ENCODE data around the gene FAM120B.

Gene FAM120B

GRCh38 chr6:170279426-170279825 is 27.1 kb upstream of the FAM120B start:
- DNase-seq (no peak), ATAC-seq (no peak)
- H3K27me3 Mint-ChIP-seq = no peaks in the 10 kb centered on the region
- no peak overlapping the region for H3K27ac Mint-ChIP-seq
- H3K4me3 Mint-ChIP-seq = no peak overlapping the region
- peaks cover 23% of the 10 kb centered on the region for H3K4me1 Mint-ChIP-seq
- no peaks in the 10 kb centered on the region for H3K9me3 Mint-ChIP-seq
- H3K36me3 Mint-ChIP-seq (ENCODE audit: low read depth) = peaks cover 2% of the 10 kb centered on the region

- no peak for DNase-seq
- H3K4me3 Mint-ChIP-seq = no peak overlapping the region
- no peaks in the 10 kb centered on the region for H3K9me3 Mint-ChIP-seq
- H3K27me3 Mint-ChIP-seq = no peaks in the 10 kb centered on the region
- peaks cover 23% of the 10 kb centered on the region for H3K4me1 Mint-ChIP-seq
- ATAC-seq = peak; percentile 44
- H3K27ac Mint-ChIP-seq = no peak overlapping the region
- H3K36me3 Mint-ChIP-seq (ENCODE audit: low read depth) = peaks cover 2% of the 10 kb centered on the region
These were observed 26.4 kb upstream of the FAM120B start for GRCh38 chr6:170279977-170280688.

DNA sequence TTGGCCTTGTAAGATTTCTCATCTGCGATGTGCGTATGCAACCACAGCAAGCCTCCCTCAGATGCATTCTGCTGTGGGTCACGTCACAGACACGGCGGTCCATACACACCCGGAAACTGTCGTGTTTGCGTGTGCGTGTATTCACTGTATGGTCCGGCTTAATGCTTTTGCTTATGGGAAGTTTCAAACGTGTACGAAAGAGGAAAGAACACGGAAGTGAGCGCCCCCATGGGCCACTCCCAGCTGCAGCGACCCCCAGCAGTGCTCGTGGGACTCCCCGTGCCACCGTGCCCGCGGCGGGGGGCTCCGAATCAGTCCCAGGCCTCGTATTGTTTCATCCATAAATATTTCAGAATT is 25.9 kb upstream of the FAM120B start:
- H3K27ac Mint-ChIP-seq = no peak overlapping the region
- DNase-seq = no peak

GRCh38 chr6:170281331-170282292 is 24.9 kb upstream of the FAM120B start:
- no peak for ATAC-seq
- H3K4me3 Mint-ChIP-seq = no peak overlapping the region
- no peak for DNase-seq
- H3K9me3 Mint-ChIP-seq = no peaks in the 10 kb centered on the region
- no peaks in the 10 kb centered on the region for H3K27me3 Mint-ChIP-seq
- H3K36me3 Mint-ChIP-seq (ENCODE audit: low read depth) = peaks cover 2% of the 10 kb centered on the region
- peaks cover 23% of the 10 kb centered on the region for H3K4me1 Mint-ChIP-seq
- H3K27ac Mint-ChIP-seq = no peak overlapping the region

More for the DNA sequence above, 25.9 kb upstream of the FAM120B start:
- Mint-ChIP-seq H3K27me3 (no peaks in the 10 kb centered on the region), H3K9me3 (no peaks in the 10 kb centered on the region), H3K4me3 (no peak overlapping the region), H3K4me1 (peaks cover 23% of the 10 kb centered on the region), H3K36me3 (ENCODE audit: low read depth) (peaks cover 2% of the 10 kb centered on the region)
- ATAC-seq = peak; percentile 7

DNA sequence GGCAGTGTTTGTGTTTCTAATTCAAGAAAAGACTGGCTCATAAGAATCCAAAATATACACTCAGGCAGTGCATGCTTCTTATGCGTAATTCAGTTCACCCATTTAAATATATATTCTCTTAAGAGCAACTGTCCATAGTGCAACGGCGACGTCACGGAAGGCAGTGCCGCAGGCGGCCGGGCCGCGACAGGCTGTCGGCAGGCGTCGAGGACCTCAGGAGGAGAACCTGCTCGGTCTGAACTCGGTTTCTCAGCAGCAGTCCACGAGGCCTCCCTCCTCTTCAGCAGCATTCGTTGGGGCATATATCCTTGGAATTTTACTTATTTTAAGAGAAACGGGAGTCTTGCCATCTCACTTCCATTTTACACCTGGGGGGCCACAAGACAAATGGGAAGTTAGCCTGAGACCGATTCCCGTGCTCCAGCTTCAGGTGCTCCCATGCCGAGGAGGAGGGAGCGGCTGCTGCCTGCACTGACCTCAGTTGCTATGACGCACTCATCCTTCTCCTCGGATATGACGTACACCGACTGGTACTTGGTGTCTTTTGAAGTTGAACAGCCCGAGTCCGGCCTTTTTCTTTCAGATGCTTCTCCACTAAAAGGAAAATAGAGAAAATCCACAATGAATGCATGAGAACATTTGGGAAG is 23.9 kb upstream of the FAM120B start:
- Mint-ChIP-seq H3K9me3 (no peaks in the 10 kb centered on the region), H3K36me3 (ENCODE audit: low read depth) (peaks cover 2% of the 10 kb centered on the region), H3K27me3 (peaks cover 1% of the 10 kb centered on the region), H3K27ac (no peak overlapping the region), H3K4me1 (peaks cover 17% of the 10 kb centered on the region), H3K4me3 (no peak overlapping the region)
- DNase-seq (no peak), ATAC-seq (no peak)

DNA sequence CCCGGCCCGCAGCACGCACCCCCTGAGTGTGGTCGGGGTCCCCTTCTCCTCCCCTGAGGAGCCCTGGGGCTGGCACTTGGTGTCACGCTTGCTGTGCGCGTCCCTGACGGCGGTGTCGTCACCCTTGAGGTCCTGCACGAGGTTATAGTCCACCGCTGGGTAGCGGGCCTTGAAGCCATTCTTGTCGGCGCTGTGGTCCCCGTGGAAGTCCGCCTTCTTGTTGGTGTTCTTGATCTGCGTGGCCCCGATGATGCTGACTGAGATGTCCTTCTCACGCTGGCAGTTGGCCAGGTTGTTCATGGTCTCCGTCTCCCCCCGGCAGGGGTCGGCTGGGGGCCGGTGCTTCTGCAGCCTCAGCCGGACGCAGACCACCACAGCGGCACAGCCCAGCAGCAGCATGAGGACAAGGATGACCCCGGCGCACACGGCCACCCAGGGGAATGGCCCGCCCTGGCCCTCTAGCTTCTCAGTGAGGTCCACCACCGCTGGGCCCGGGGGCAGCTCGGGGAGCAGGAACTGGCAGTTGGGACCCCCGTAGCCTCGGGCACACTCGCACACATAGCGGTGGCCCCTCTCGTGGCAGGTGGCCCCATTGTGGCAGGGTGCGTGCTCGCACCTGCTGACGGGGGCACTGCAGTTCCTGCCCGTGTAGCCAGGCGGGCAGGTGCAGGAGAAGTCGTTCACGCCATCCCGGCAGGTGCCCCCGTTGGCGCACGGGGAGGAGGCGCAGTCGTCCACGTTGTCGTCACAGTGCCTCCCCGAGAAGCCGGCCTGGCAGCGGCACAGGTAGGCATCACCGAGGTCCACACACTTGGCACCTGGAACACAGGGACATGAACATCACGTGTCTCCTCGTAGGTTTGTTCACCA is 23.1 kb upstream of the FAM120B start:
- no peaks in the 10 kb centered on the region for H3K9me3 Mint-ChIP-seq
- peaks cover 15% of the 10 kb centered on the region for H3K4me1 Mint-ChIP-seq
- peaks cover 2% of the 10 kb centered on the region for H3K36me3 Mint-ChIP-seq (ENCODE audit: low read depth)
- no peak overlapping the region for H3K4me3 Mint-ChIP-seq
- no peak overlapping the region for H3K27ac Mint-ChIP-seq
- peaks cover 8% of the 10 kb centered on the region for H3K27me3 Mint-ChIP-seq
- DNase-seq (no peak), ATAC-seq (no peak)

DNA sequence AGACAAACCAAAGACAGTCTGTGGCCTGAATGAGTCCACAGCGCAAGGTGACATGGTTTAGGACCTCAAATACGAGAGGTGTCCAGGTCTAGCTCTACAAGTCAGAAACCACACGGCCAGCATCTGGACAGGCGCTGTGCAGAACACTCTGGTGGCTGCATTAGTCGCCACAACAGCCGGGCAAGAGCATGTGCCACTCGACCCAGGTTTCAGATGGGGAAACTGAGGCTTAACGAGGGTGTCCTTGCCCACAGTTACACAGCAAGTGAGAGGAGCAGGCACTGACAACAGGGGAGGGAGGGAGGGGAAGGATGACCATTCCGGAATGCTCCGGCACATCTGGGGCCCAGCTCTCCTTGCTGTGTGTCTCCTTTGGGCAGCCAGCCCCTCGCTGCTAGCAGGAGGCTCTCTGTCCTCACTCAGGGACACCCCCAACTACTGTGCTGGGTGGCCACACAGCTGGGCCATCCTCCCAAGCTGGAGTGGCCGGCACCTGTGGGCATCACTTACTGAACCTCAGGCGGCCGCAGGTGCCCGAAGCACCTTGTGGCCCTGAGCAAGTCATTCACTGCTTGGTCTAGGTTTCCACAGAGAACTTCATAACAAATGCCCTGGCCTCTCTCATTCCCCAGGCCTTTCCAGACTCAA is 22.3 kb upstream of the FAM120B start:
- ATAC-seq (no peak), DNase-seq (no peak)
- peaks cover 13% of the 10 kb centered on the region for H3K4me1 Mint-ChIP-seq
- no peak overlapping the region for H3K4me3 Mint-ChIP-seq
- no peaks in the 10 kb centered on the region for H3K9me3 Mint-ChIP-seq
- H3K36me3 Mint-ChIP-seq (ENCODE audit: low read depth) = peaks cover 6% of the 10 kb centered on the region
- H3K27me3 Mint-ChIP-seq = peaks cover 14% of the 10 kb centered on the region
- H3K27ac Mint-ChIP-seq = no peak overlapping the region

- ATAC-seq = no peak
- peaks cover 11% of the 10 kb centered on the region for H3K4me1 Mint-ChIP-seq
- peaks cover 14% of the 10 kb centered on the region for H3K27me3 Mint-ChIP-seq
- DNase-seq = no peak
- no peak overlapping the region for H3K4me3 Mint-ChIP-seq
- no peaks in the 10 kb centered on the region for H3K9me3 Mint-ChIP-seq
- peaks cover 6% of the 10 kb centered on the region for H3K36me3 Mint-ChIP-seq (ENCODE audit: low read depth)
- H3K27ac Mint-ChIP-seq = no peak overlapping the region
These were observed 21.6 kb upstream of the FAM120B start for GRCh38 chr6:170284866-170285469.

DNA sequence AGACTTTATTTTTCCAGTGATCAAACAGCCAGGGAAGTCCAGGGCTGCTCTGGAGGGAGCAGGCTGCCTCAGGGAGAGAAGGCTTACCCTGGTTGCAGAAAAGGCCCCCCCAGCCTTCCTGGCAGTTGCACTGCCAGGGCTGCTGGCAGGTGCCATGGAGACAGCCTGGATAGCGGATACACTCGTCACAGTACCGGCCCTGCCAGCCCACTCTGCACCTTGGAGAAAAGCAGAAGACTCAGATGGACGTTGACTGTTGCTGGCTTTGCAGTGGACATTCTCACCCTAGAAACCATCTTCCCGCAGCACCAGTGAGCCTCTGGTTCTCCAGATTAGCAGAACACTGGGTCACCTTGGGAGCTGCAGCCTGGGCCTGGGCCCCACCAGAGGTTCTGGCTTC is 21.1 kb upstream of the FAM120B start:
- Mint-ChIP-seq H3K4me1 (peaks cover 13% of the 10 kb centered on the region), H3K27me3 (peaks cover 17% of the 10 kb centered on the region), H3K36me3 (ENCODE audit: low read depth) (peaks cover 6% of the 10 kb centered on the region), H3K4me3 (no peak overlapping the region), H3K27ac (no peak overlapping the region), H3K9me3 (no peaks in the 10 kb centered on the region)
- no peak for ATAC-seq
- no peak for DNase-seq

DNA sequence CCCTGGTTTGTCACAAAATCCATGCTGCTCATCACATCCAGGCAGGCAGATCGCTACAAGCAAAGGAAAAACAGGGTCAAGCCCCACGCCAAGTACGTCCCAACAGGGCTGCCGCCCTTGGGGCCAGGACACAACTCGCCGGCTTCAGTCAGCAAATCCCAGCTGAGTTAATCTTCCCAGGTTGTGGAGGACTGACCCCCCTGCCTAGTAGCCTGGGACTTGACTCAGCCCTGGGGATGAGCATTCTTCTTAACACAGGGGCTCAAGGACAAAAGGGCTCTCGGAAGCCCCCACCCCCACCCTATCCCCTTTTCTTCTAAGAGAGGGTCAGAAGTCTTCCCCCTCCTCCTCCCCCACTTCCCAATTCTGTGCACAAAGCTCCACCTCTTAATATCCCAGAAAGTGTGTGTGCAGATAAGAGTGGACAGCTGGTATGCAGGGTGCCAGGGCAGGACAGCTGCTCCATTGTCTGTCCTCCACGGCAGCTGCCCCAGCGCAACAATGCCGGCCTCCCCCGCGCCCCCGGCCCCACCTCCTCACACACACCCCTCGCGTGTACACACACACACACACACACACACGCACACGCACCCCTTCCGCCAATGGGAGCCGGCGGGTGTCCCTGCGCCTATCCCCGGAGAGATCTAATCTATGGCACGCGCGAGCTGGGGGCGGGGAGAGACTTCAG is 20.2 kb upstream of the FAM120B start:
- ATAC-seq = no peak
- Mint-ChIP-seq H3K36me3 (ENCODE audit: low read depth) (peaks cover 6% of the 10 kb centered on the region), H3K27ac (no peak overlapping the region), H3K4me1 (peaks cover 13% of the 10 kb centered on the region), H3K4me3 (no peak overlapping the region), H3K27me3 (peaks cover 17% of the 10 kb centered on the region), H3K9me3 (no peaks in the 10 kb centered on the region)
- DNase-seq = no peak

- no peak for ATAC-seq
These were observed 19.7 kb upstream of the FAM120B start for GRCh38 chr6:170286934-170287265.

GRCh38 chr6:170287371-170287876 is 19.1 kb upstream of the FAM120B start:
- Mint-ChIP-seq H3K36me3 (ENCODE audit: low read depth) (peaks cover 3% of the 10 kb centered on the region), H3K9me3 (no peaks in the 10 kb centered on the region), H3K27me3 (peaks cover 24% of the 10 kb centered on the region), H3K27ac (no peak overlapping the region), H3K4me1 (peaks cover 21% of the 10 kb centered on the region), H3K4me3 (no peak overlapping the region)
- no peak for DNase-seq
- ATAC-seq = no peak

More at GRCh38 chr6:170286934-170287265, 19.7 kb upstream of the FAM120B start:
- no peak for DNase-seq
- Mint-ChIP-seq H3K36me3 (ENCODE audit: low read depth) (peaks cover 3% of the 10 kb centered on the region), H3K9me3 (no peaks in the 10 kb centered on the region), H3K4me1 (peaks cover 16% of the 10 kb centered on the region), H3K27ac (no peak overlapping the region), H3K4me3 (no peak overlapping the region), H3K27me3 (peaks cover 19% of the 10 kb centered on the region)

Measured in activated naive CD8-positive, alpha-beta T cell treated with anti-CD3 and anti-CD28 coated beads, Interleukin-2, amount 50 U/mL, for 24 hours (primary cell).